GM12878 (cell line): ENCODE data around the gene MPIG6B. TPM values are rescaled to one million over a fixed set of nuclear protein-coding genes. Genes with fewer than 3 reads are reported as not detected.

Source experiments
- ASH2L ChIP-seq: fragments of 300-600, 200-600 bp; sonication (generic); IDR thresholded peaks from 2 replicates; pipeline ENCODE4 v1.6.1; 2017; ENCODE audit warnings: low read depth, mild to moderate bottlenecking, borderline replicate concordance
- CREB1 ChIP-seq: IDR thresholded peaks from 2 replicates; pipeline ENCODE4 v1.6.1; 2012; ENCODE audit warnings: low read depth, mild to moderate bottlenecking, inconsistent platforms
- CTCF ChIP-seq, 3 experiments: IDR thresholded peaks in 2 of 3; conservative IDR thresholded peaks in 1 of 3; 2 replicates each; pipeline ENCODE4 v1.5.1; 2011; ENCODE audit warnings: low read depth in 3 of 3, low read length in 3 of 3, mild to moderate bottlenecking in 3 of 3, control low read depth in 2 of 3, moderate library complexity in 2 of 3, inconsistent platforms in 1 of 3, mixed read lengths in 1 of 3; ENCODE audit not compliant: control insufficient read depth in 2 of 3, insufficient read depth in 1 of 3; ENCODE audit errors: extremely low read depth in 1 of 3
- E2F8 ChIP-seq: fragments of 450-650 bp; IDR thresholded peaks from 2 replicates; pipeline ENCODE4 v1.6.1; 2018; ENCODE audit warnings: mild to moderate bottlenecking, low read depth, moderate library complexity; ENCODE audit not compliant: partially characterized antibody
- GABPA ChIP-seq: IDR thresholded peaks from 2 replicates; pipeline ENCODE4 v1.6.1; 2014; ENCODE audit warnings: antibody characterized with exemption, low read depth, mild to moderate bottlenecking, inconsistent platforms
- IKZF1 ChIP-seq: fragments of 450-650 bp; conservative IDR thresholded peaks from 2 replicates; pipeline ENCODE4 v1.6.1; 2017; ENCODE audit warnings: antibody characterized with exemption, mild to moderate bottlenecking
- IRF3 ChIP-seq: fragments of 450-650 bp; IDR thresholded peaks from 2 replicates; pipeline ENCODE4 v1.6.1; 2014; ENCODE audit warnings: mild to moderate bottlenecking
- IRF4 ChIP-seq: IDR thresholded peaks from 2 replicates; pipeline ENCODE4 v1.6.1; 2011; ENCODE audit warnings: low read depth, low read length
- IRF5 ChIP-seq: fragments of 450-650 bp; IDR thresholded peaks from 2 replicates; pipeline ENCODE4 v1.6.1; 2017; ENCODE audit warnings: borderline replicate concordance
- KAT2A ChIP-seq: conservative IDR thresholded peaks from 2 replicates; pipeline ENCODE4 v1.6.1; 2011; ENCODE audit warnings: low read depth, low read length; ENCODE audit not compliant: control insufficient read depth
- MYB ChIP-seq: fragments of 150-350 bp; IDR thresholded peaks from 2 replicates; pipeline ENCODE4 v1.6.1; 2014; ENCODE audit warnings: mild to moderate bottlenecking, low read depth, low read length, borderline replicate concordance
- RBBP5 ChIP-seq: fragments of 200-600 bp; sonication (generic); conservative IDR thresholded peaks from 2 replicates; pipeline ENCODE4 v1.6.1; 2016
- SMC3 ChIP-seq: IDR thresholded peaks from 2 replicates; pipeline ENCODE4 v1.6.1; 2011; ENCODE audit warnings: low read length, improper control_type of control experiment, borderline replicate concordance
- SP1 ChIP-seq: IDR thresholded peaks from one replicate; pipeline ENCODE4 v1.6.1; 2011; ENCODE audit warnings: low read depth, low read length
- SPI1 ChIP-seq: IDR thresholded peaks from 2 replicates; pipeline ENCODE4 v1.6.1; 2011; ENCODE audit warnings: low read depth, mild to moderate bottlenecking, low read length, moderate library complexity, borderline replicate concordance; ENCODE audit not compliant: insufficient read depth
- WRNIP1 ChIP-seq: IDR thresholded peaks from 2 replicates; pipeline ENCODE4 v1.6.1; 2011; ENCODE audit warnings: low read depth, low read length, improper control_type of control experiment, borderline replicate concordance
- YBX1 ChIP-seq: fragments of 450-650 bp; IDR thresholded peaks from 2 replicates; pipeline ENCODE4 v1.6.1; 2016; ENCODE audit warnings: antibody characterized with exemption
- ZBED1 ChIP-seq: IDR thresholded peaks from 2 replicates; pipeline ENCODE4 v1.6.1; 2016; ENCODE audit warnings: borderline replicate concordance
- ZBTB33 ChIP-seq: fragments of 450-650 bp; IDR thresholded peaks from 2 replicates; pipeline ENCODE4 v1.6.1; 2017; ENCODE audit warnings: mild to moderate bottlenecking
- polyA plus RNA-seq, 11 experiments: library from polyadenylated mRNA; depleted of rRNA in 4 of 11; unstranded in 6 of 11; stranded (reverse) in 5 of 11; fragments of >200 nt; fragmentation: Nextera tagmentation in 4 of 11; fragmentation: Illumina TruSeq in 1 of 11; extraction: Ambion mirVana in 4 of 11; extraction: Trizol in 1 of 11; gene quantifications; 1 replicate in 1 of 11; 2 replicates in 10 of 11; pipeline versions ENCODE4 v1.2.1 to v1.2.3, GENCODE V29; 2011 to 2016; ENCODE audit warnings: inconsistent platforms in 2 of 11, missing spikeins in 2 of 11, low read depth in 1 of 11
- total RNA-seq, 4 experiments: library from RNA; depleted of rRNA in 3 of 4; stranded (reverse); fragments of >200 nt in 3 of 4; fragmentation: Illumina TruSeq in 1 of 4; extraction: Trizol in 1 of 4; gene quantifications; 2 replicates each; pipeline versions ENCODE4 v1.2.1 to v1.2.3, GENCODE V29; 2013 to 2021

Gene MPIG6B
- total and polyA plus RNA-seq, 10 of the 15 experiments (the other 5 are each of a cell fraction or from before 2014, with no cell fraction given), result not detected

- no peak for TF ChIP-seq IRF5
- TF ChIP-seq IRF4, result 0 out of 2 replicates have a peak, but pooled peaks have one; percentile 5
- TF ChIP-seq IRF3, result no peak
- TF ChIP-seq SP1, result no peak
- TF ChIP-seq YBX1, result no peak
- no peak for TF ChIP-seq E2F8
- peak; percentile 60 for TF ChIP-seq IKZF1
- TF ChIP-seq RBBP5, result no peak
- 0 out of 6 replicates have a peak, but pooled peaks of 1 of the 3 experiments have one; percentile 11 for TF ChIP-seq CTCF (IDR thresholded peaks at IDR 0.05 in 2 of 3, conservative IDR thresholded peaks at IDR 0.05 in 1 of 3; ENCODE audit: control insufficient read depth in 2 of 3, extremely low read depth in 1 of 3, insufficient read depth in 1 of 3, low read depth in 3 of 3, low read length in 3 of 3)
- TF ChIP-seq ZBTB33, result no peak
- TF ChIP-seq ASH2L, result no peak
- peak; percentile 2; the same call in 1 of the 2 replicates for TF ChIP-seq SMC3
- TF ChIP-seq CREB1, result peak; percentile 96
- TF ChIP-seq MYB, result no peak
- TF ChIP-seq WRNIP1, result no peak; the same call in 1 of the 2 replicates
- no peak for TF ChIP-seq SPI1
- TF ChIP-seq ZBED1, result no peak
- TF ChIP-seq GABPA, result peak; percentile 23; the same call in 1 of the 2 replicates
- no peak for TF ChIP-seq KAT2A
Observed at GRCh38 chr6:31702819-31703716, 20.1 kb upstream of the MPIG6B start, which contains the start of gene ABHD16A (continued).
